Measurements from ENCODE around the gene GABBR2.

GABBR2 gene

DNA sequence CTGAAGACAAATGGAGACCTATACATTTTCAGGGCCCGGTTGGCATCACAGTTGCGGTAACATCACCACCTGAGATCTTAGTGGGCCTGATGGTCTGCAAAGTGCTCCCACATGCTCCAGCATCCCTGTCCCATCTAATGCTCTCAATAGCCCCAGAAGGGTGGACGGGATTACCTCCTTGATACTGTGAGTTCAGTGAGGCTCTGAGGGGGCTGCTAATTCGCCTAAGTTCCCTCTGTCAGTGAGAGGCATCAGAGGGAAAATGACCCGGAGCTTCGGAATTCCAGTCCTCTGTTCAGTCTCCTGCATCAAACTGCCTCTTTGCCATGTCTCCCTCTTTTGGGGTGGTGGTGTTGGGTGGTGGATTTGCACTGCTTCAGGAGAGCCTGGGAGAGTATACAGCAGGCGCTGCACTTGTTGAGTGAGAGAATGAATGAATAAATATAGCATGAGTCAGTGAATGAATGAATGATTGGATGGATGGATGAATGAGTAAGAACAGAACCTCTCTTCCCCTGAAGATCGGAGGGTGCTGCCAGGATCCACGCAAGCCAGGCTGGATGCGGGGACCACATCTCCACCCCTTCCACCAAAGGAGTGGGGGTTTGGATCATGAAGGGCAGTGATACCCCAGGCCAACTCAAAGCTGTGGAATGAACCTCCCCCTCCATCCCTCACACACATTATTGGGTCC is 141.0 kb downstream of the GABBR2 start:
- TF ChIP-seq ZFX (IDR thresholded peaks at IDR 0.05), result no peak
- TF ChIP-seq, protein P1, sequence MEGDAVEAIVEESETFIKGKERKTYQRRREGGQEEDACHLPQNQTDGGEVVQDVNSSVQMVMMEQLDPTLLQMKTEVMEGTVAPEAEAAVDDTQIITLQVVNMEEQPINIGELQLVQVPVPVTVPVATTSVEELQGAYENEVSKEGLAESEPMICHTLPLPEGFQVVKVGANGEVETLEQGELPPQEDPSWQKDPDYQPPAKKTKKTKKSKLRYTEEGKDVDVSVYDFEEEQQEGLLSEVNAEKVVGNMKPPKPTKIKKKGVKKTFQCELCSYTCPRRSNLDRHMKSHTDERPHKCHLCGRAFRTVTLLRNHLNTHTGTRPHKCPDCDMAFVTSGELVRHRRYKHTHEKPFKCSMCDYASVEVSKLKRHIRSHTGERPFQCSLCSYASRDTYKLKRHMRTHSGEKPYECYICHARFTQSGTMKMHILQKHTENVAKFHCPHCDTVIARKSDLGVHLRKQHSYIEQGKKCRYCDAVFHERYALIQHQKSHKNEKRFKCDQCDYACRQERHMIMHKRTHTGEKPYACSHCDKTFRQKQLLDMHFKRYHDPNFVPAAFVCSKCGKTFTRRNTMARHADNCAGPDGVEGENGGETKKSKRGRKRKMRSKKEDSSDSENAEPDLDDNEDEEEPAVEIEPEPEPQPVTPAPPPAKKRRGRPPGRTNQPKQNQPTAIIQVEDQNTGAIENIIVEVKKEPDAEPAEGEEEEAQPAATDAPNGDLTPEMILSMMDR (conservative IDR thresholded peaks at IDR 0.05), result no peak
- no peak overlapping the region for H3K27ac ChIP-seq

DNA sequence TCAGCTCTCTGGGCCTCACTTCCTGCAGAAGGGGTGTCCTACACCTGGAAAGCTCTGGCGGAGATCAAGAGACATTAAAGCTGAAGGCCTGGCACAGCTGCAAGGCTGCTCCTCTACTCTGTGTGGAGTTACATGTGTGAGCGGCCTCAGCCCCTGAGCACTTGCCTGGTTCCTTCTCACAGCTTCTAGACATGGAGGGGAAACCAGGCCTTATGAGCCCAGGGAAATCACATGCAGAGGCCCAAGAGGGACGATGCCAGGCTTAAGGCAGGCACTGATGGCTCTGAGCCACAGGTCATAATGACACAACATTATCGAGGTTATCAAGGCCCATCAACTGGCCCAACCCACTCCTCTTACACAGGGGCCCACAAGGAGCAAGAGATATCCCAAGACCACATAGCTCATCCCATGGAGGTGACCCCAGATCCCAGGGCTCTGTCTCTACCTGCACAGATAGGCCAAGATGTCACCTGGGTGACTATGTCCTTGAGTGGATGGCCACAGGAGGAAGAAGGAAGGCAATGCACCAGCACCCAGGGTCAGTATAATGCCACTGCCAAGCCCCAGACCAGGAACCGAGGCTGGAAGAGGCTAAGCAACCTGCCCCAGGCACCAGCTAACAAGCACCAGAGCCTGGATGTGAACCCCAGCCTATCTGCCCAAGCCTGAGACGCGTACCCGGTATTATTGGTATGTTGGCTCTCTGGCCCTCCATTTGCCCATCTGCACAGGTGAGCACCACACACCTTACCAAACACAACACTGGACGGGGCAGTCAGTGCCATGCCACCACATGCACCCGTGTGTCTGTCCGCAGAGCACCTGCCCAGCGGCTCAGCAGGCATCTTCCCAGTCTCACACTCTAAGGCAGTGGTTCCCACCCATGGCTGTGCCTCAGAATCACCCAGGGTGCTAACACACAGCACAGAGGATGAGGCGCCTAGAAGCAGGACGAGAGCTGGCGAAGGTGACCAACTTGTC is 143.3 kb downstream of the GABBR2 start:
- TF ChIP-seq ZFX (IDR thresholded peaks at IDR 0.05), result no peak
- TF ChIP-seq, protein P1 (conservative IDR thresholded peaks at IDR 0.05), result no peak
- H3K27ac ChIP-seq, result no peak overlapping the region

DNA sequence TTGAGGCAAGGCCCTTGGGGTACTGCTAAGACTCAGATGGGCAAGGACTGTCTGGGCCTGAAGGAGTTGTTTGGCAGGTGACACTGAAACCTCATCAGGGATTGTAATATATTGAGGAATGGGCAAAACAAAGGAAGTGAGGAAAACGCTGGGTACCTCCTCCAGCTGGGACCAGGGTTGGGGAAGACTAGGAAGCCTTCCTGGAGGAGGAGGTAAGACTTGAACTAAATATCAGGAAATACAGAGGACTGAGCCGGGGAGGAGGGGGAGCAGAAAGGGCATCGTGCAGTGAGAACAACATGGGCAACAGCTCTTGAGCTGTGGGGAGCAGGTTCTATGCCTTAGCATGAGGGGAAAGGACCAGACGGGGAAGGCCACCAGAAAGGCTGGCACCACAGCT is 144.0 kb downstream of the GABBR2 start:
- no peak for TF ChIP-seq ZFX (IDR thresholded peaks at IDR 0.05)
- TF ChIP-seq, protein P1 (conservative IDR thresholded peaks at IDR 0.05), result no peak
- H3K27ac ChIP-seq, result no peak overlapping the region

DNA sequence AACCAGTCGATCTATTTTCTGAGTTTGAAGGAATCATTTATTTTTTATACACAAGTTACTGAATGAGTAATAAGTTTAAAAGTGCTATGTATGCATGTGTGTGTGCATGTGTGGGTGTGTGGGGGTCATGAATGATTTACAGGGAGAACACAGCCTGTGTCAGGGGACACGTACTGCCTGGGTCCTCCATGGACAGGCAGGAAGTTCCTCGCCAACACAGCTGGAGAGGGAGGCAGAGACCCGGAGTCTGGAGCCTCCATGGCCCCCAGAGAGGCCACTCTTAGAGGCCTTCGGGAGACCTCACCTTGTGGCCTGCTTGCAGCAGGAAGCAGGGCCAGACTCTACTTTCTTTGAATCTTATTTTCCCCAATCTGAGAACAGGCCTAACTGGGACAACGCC is 144.7 kb downstream of the GABBR2 start:
- H3K27ac ChIP-seq, result no peak overlapping the region
- TF ChIP-seq ZFX (IDR thresholded peaks at IDR 0.05), result no peak
- TF ChIP-seq, protein P1 (conservative IDR thresholded peaks at IDR 0.05), result no peak

DNA sequence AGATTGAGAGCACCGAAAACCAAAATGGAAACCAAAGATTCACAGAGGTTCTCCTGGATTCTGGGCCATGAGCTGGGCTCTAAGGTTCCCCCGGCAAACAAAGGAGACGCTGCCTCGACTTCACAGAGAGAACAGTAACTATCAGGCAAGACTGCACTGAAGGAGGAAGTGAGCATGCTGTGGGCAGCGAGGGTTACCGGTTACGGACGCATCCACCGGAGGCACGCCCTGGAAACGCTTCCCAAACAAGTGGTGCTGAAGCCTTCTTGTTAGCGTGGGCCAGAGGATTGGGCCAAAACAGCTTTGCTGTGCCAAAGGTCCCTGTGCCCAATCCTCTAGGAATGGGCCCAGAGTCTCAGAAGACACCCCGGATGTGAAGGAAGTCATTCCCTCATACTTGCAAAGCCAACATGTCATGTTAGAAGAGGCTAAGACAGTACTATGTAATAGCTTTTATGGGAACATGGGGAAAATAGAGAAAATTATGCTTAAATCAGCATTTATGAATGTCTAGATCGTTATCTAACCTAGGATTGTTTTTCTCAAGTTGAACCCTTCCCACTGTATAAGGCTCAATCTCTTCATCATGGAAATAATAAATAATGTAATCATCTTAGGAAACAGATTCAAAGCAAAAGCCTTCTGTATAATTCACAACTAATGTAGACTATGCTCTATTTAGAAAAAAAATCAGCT is 145.4 kb downstream of the GABBR2 start:
- TF ChIP-seq, protein P1 (conservative IDR thresholded peaks at IDR 0.05), result no peak
- no peak for TF ChIP-seq ZFX (IDR thresholded peaks at IDR 0.05)
- H3K27ac ChIP-seq, result no peak overlapping the region

DNA sequence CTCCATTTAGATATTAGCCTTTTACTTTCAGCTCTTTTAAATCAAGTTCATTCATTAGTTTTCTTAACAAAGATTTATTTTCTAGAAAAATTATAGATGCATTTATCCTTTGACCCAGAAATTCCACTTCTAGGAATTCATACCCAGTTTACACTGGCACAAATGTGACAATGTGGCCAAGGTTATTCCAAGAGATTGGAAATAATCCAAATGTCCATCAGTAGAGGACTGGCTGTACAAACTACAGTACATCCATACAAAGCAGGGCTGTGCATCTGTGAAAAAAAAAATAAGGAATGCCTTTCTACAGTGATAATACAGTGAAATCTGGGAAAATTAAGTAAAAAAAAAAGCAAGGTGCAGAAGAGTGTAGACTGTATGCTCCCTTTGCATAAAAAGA is 149.2 kb downstream of the GABBR2 start:
- no peak for TF ChIP-seq ZFX (IDR thresholded peaks at IDR 0.05)
- TF ChIP-seq, protein P1 (conservative IDR thresholded peaks at IDR 0.05), result no peak
- no peak overlapping the region for H3K27ac ChIP-seq
